Esophagus muscularis mucosa (tissue), 4 donors: ENCODE results near the gene PDCD6IP.

Experiments used
- CTCF ChIP-seq, 3 experiments: fragments of 200-600 bp in 2 of 3; fragments of 450-650 bp in 1 of 3; sonication (generic) in 2 of 3; IDR thresholded peaks; one replicate each; pipeline ENCODE4 v1.5.1; 2017 to 2019; ENCODE audit warnings: antibody characterized with exemption in 3 of 3, mild to moderate bottlenecking in 2 of 3, moderate library complexity in 1 of 3
- EP300 ChIP-seq: sonication (generic); formaldehyde crosslinking; IDR thresholded peaks from one replicate; pipeline ENCODE4 v1.6.1; 2017; ENCODE audit warnings: antibody characterized with exemption
- POLR2A ChIP-seq: fragments of 450-650 bp; IDR thresholded peaks from one replicate; pipeline ENCODE4 v1.6.1; 2017; ENCODE audit warnings: antibody characterized with exemption, moderate library complexity, mild to moderate bottlenecking, low read depth

GRCh38 chr3:33803894-33804526, 5.6 kb downstream of the PDCD6IP start:
- no peak for TF ChIP-seq CTCF (IDR thresholded peaks at IDR 0.05)
- TF ChIP-seq POLR2A: no peak
- no peak for TF ChIP-seq EP300
